GM12878 (cell line): ENCODE results near the gene THAP11. TPM values are rescaled to one million over a fixed set of nuclear protein-coding genes. Genes with fewer than 3 reads are reported as not detected.

Experiments used
- ATAC-seq: fragments of 200-7000 bp; cut with Tn5 transposase; 3 replicates; pipeline ENCODE4 v1.9.1; 2020; ENCODE audit warnings: mild to moderate bottlenecking, moderate library complexity
- BruUV-seq: library from RNA; stranded (reverse); fragments of 400-500 nt; replicated peaks from 2 replicates; lab custom pipeline; 2021; lab: Mats Ljungman, UMichigan
- CTCF ChIA-PET: fragments of 300-600 bp; sonication (Branson Sonifier 250); formaldehyde crosslinking; extraction: SDS; loops from one replicate; lab custom pipeline; 2021; ENCODE audit warnings: inconsistent platforms; lab: Yijun Ruan, JAX
- POLR2A ChIA-PET: fragments of 350-600 bp; formaldehyde crosslinking; extraction: SDS; loops from one replicate; lab custom pipeline; 2021; ENCODE audit warnings: inconsistent platforms; lab: Charles Lee
- RAD21 ChIA-PET: fragments of 300-600 bp; sonication (Branson Sonifier 250); formaldehyde crosslinking; loops from one replicate; lab custom pipeline; 2023; ENCODE audit warnings: antibody characterized with exemption; ENCODE audit not compliant: unreplicated experiment; lab: Charles Lee
- SMC1A ChIA-PET: fragments of 300-600 bp; sonication (Branson Sonifier 250); formaldehyde crosslinking; loops from one replicate; lab custom pipeline; 2023; ENCODE audit not compliant: unreplicated experiment, uncharacterized antibody; lab: Charles Lee
- DNase-seq: peaks from one replicate; pipeline ENCODE4 v3.0.0-alpha.2; 2011; ENCODE audit warnings: low read depth, low spot score
- FAIRE-seq: peaks from 3 replicates; lab custom pipeline; 2011; peaks lifted over from hg19 to GRCh38; lab: Jason Lieb, UNC
- H2AFZ ChIP-seq: 2 replicates; pipeline ENCODE4 v1.6.0; 2011; ENCODE audit warnings: low read depth, low read length, control low read depth; ENCODE audit not compliant: control insufficient read depth
- H3K27ac ChIP-seq: 2 replicates; pipeline ENCODE4 v1.5.1; 2011; ENCODE audit warnings: control low read depth; ENCODE audit not compliant: control insufficient read depth, insufficient read depth
- H3K27me3 ChIP-seq, 2 experiments: replicated peaks in 1 of 2; 2 replicates each; pipeline versions ENCODE4 v1.6.0 to v1.6.1; 2011; ENCODE audit warnings: low read length in 1 of 2; ENCODE audit not compliant: control insufficient read depth in 2 of 2, insufficient read depth in 2 of 2
- H3K36me3 ChIP-seq, 2 experiments: 2 replicates each; pipeline ENCODE4 v1.5.1; 2011; ENCODE audit warnings: low read length in 1 of 2; ENCODE audit not compliant: control insufficient read depth in 2 of 2, insufficient read depth in 2 of 2
- H3K4me1 ChIP-seq: 2 replicates; pipeline ENCODE4 v1.6.1; 2011; ENCODE audit warnings: mild to moderate bottlenecking, low read length, moderate library complexity, mixed read lengths; ENCODE audit not compliant: control insufficient read depth, insufficient read depth
- H3K4me2 ChIP-seq: 2 replicates; pipeline ENCODE4 v1.6.0; 2011; ENCODE audit warnings: control low read depth; ENCODE audit not compliant: control insufficient read depth, insufficient read depth
- H3K4me3 ChIP-seq: fragments of 200-600 bp; sonication (generic); 2 replicates; pipeline ENCODE4 v1.5.1; 2016
- H3K79me2 ChIP-seq: 2 replicates; pipeline ENCODE4 v1.6.0; 2011; ENCODE audit warnings: low read length; ENCODE audit not compliant: control insufficient read depth, insufficient read depth
- H3K9ac ChIP-seq: 2 replicates; pipeline ENCODE4 v1.8.0; 2011; ENCODE audit warnings: low read length, control low read depth, mixed read lengths; ENCODE audit not compliant: control insufficient read depth, insufficient read depth
- H3K9me3 ChIP-seq: replicated peaks from 3 replicates; pipeline ENCODE4 v1.5.1; 2011; ENCODE audit warnings: mild to moderate bottlenecking, low read length; ENCODE audit not compliant: control insufficient read depth, insufficient read depth
- H4K20me1 ChIP-seq: 2 replicates; pipeline ENCODE4 v1.6.0; 2011; ENCODE audit not compliant: control insufficient read depth, insufficient read depth
- BACH1 ChIP-seq: fragments of 450-650 bp; IDR thresholded peaks from 2 replicates; pipeline ENCODE4 v1.6.1; 2017; ENCODE audit warnings: mild to moderate bottlenecking, borderline replicate concordance
- ESRRA ChIP-seq: IDR thresholded peaks from 2 replicates; pipeline ENCODE4 v1.6.1; 2012; ENCODE audit warnings: mild to moderate bottlenecking, low read length, improper control_type of control experiment
- FOS ChIP-seq: IDR thresholded peaks from 3 replicates; pipeline ENCODE4 v1.6.1; 2011; ENCODE audit warnings: borderline replicate concordance; ENCODE audit not compliant: insufficient read length; ENCODE audit errors: extremely low read depth
- FOXK2 ChIP-seq: fragments of 450-650 bp; IDR thresholded peaks from 2 replicates; pipeline ENCODE4 v1.6.1; 2017; ENCODE audit warnings: mild to moderate bottlenecking, moderate library complexity
- HCFC1 ChIP-seq: fragments of 150-350 bp; IDR thresholded peaks from 2 replicates; pipeline ENCODE4 v1.6.1; 2014; ENCODE audit warnings: low read length
- NFXL1 ChIP-seq: fragments of 450-650 bp; IDR thresholded peaks from 2 replicates; pipeline ENCODE4 v1.6.1; 2017; ENCODE audit warnings: antibody characterized with exemption, mild to moderate bottlenecking, borderline replicate concordance
- NFYB ChIP-seq: IDR thresholded peaks from 2 replicates; pipeline ENCODE4 v1.6.1; 2011; ENCODE audit warnings: low read depth, mild to moderate bottlenecking, low read length, improper control_type of control experiment, moderate library complexity; ENCODE audit not compliant: insufficient read depth
- NR2F1 ChIP-seq: fragments of 450-650 bp; conservative IDR thresholded peaks from 2 replicates; pipeline ENCODE4 v1.6.1; 2017; ENCODE audit warnings: mild to moderate bottlenecking
- SMARCA5 ChIP-seq: fragments of 450-650 bp; IDR thresholded peaks from 2 replicates; pipeline ENCODE4 v1.6.1; 2017; ENCODE audit warnings: mild to moderate bottlenecking
- TBL1XR1 ChIP-seq: IDR thresholded peaks from 2 replicates; pipeline ENCODE4 v1.6.1; 2012; ENCODE audit warnings: low read depth, low read length, improper control_type of control experiment
- TCF3 ChIP-seq: IDR thresholded peaks from 2 replicates; pipeline ENCODE4 v1.6.1; 2012; ENCODE audit warnings: low read depth, mild to moderate bottlenecking, low read length, borderline replicate concordance; ENCODE audit not compliant: insufficient read depth
- ZNF217 ChIP-seq: fragments of 450-650 bp; IDR thresholded peaks from 2 replicates; pipeline ENCODE4 v1.6.1; 2017; ENCODE audit warnings: antibody characterized with exemption, mild to moderate bottlenecking
- ZNF274 ChIP-seq: IDR thresholded peaks from one replicate; pipeline ENCODE4 v1.8.0; 2011; ENCODE audit not compliant: insufficient read length, insufficient read depth
- WGBS: methylation state at CpG from one replicate; pipeline ENCODE4 v1.1.6; 2016; ENCODE audit warnings: low lambda C conversion rate; ENCODE audit not compliant: insufficient replicate concordance, insufficient coverage; ENCODE audit errors: missing lambda C conversion rate; 5-methylcytosine and 5-hydroxymethylcytosine counted together
- in situ Hi-C: fragments of 300-500 bp; cut with MboI; formaldehyde crosslinking; loops from 9 replicates; pipeline ENCODE4 v1.14.3; 2018; ENCODE audit warnings: mixed read lengths
- intact Hi-C: fragments of 100-400 bp; cut with micrococcal nuclease; formaldehyde crosslinking; loops from one replicate; pipeline ENCODE4 v1.14.2; 2022; ENCODE audit not compliant: unreplicated experiment
- polyA plus RNA-seq, 11 experiments: library from polyadenylated mRNA; depleted of rRNA in 4 of 11; unstranded in 6 of 11; stranded (reverse) in 5 of 11; fragments of >200 nt; fragmentation: Nextera tagmentation in 4 of 11; fragmentation: Illumina TruSeq in 1 of 11; extraction: Ambion mirVana in 4 of 11; extraction: Trizol in 1 of 11; gene quantifications; 1 replicate in 1 of 11; 2 replicates in 10 of 11; pipeline versions ENCODE4 v1.2.1 to v1.2.3, GENCODE V29; 2011 to 2016; ENCODE audit warnings: inconsistent platforms in 2 of 11, missing spikeins in 2 of 11, low read depth in 1 of 11
- total RNA-seq, 4 experiments: library from RNA; depleted of rRNA in 3 of 4; stranded (reverse); fragments of >200 nt in 3 of 4; fragmentation: Illumina TruSeq in 1 of 4; extraction: Trizol in 1 of 4; gene quantifications; 2 replicates each; pipeline versions ENCODE4 v1.2.1 to v1.2.3, GENCODE V29; 2013 to 2021
- TF ChIP-seq, protein P1 (sequence below): IDR thresholded peaks from 2 replicates; pipeline ENCODE4 v1.6.1; 2012; ENCODE audit warnings: mild to moderate bottlenecking, low read depth, low read length
- TF ChIP-seq, protein P2 (sequence below): IDR thresholded peaks from 2 replicates; pipeline ENCODE4 v1.6.1; 2011; ENCODE audit warnings: borderline replicate concordance, low read depth, mild to moderate bottlenecking, moderate library complexity, mixed read lengths, low read length; ENCODE audit not compliant: insufficient read depth; ENCODE audit errors: extremely low read length
- TF ChIP-seq, protein P3 (sequence below): fragments of 450-650 bp; formaldehyde crosslinking; IDR thresholded peaks from 2 replicates; pipeline ENCODE4 v1.4.0; 2020; ENCODE audit warnings: mild to moderate bottlenecking, moderate library complexity

THAP11 gene
- total and polyA plus RNA-seq, 10 of the 15 experiments (the other 5 are each of a cell fraction or from before 2014, with no cell fraction given) = 2.5 to 36.7 (median 21.4) TPM

DNA sequence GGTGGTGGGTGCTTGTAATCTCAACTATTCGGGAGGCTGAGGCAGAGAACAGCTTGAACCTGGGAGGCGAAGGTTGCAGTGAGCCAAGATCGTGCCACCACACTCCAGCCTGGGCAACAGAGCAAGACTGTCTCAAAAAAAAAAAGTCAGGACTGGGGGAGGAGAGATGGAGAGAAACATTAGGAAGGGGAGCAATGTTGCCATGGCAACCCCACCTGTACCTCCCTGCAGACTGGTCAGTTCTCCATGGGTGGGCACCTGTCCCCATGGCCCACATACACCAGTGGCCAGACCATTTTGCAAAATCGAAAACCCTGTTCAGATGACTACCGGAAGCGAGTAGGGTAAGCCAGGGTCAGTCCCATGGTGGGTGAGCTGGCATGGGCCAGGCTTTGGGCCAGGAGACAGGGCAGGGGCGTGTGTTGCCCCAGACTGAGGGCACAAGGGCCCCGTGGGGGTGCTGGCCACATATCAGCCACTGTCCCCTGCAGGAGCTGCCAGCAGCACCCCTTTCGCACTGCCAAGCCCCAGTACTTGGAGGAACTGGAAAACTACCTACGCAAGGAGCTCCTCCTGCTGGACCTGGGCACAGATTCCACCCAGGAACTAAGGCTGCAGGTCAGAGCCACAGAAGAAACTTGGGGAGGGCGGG is 21.4 kb upstream of the THAP11 start (continued):
- TF ChIP-seq ESRRA (no peak), HCFC1 (no peak), NR2F1 (no peak), ZNF274 (no peak), FOXK2 (no peak), ZNF217 (no peak), FOS (no peak), SMARCA5 (no peak), BACH1 (no peak)
- TF ChIP-seq, protein P1, sequence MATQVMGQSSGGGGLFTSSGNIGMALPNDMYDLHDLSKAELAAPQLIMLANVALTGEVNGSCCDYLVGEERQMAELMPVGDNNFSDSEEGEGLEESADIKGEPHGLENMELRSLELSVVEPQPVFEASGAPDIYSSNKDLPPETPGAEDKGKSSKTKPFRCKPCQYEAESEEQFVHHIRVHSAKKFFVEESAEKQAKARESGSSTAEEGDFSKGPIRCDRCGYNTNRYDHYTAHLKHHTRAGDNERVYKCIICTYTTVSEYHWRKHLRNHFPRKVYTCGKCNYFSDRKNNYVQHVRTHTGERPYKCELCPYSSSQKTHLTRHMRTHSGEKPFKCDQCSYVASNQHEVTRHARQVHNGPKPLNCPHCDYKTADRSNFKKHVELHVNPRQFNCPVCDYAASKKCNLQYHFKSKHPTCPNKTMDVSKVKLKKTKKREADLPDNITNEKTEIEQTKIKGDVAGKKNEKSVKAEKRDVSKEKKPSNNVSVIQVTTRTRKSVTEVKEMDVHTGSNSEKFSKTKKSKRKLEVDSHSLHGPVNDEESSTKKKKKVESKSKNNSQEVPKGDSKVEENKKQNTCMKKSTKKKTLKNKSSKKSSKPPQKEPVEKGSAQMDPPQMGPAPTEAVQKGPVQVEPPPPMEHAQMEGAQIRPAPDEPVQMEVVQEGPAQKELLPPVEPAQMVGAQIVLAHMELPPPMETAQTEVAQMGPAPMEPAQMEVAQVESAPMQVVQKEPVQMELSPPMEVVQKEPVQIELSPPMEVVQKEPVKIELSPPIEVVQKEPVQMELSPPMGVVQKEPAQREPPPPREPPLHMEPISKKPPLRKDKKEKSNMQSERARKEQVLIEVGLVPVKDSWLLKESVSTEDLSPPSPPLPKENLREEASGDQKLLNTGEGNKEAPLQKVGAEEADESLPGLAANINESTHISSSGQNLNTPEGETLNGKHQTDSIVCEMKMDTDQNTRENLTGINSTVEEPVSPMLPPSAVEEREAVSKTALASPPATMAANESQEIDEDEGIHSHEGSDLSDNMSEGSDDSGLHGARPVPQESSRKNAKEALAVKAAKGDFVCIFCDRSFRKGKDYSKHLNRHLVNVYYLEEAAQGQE = no peak

DNA sequence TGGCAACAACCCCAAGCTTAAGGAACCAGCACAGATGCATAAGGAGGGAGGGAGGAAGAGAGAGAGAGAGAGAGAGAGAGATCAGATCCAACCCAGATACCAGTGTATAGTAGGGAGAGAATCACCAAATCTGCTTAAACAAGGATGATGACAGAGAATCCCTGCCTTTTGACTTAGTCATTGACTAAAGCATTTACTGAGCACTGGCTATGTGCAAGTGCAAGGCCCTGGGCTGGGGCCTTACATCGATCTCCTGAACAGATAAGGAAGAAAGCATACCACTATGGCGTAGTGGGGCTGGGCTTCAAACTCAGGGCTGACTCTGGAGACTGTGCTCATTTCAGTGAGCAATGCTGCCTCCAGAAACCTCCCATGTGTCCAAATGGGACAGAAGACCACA is 19.6 kb upstream of the THAP11 start:
- DNase-seq (no peak), FAIRE-seq (no peak), ATAC-seq (no peak)
- ChIA-PET RAD21 (no interaction called here), POLR2A (no interaction called here), SMC1A (no interaction called here), CTCF (no interaction called here)
- in situ Hi-C loops (no loop called here), intact Hi-C loops (no loop called here)
- no peaks in the 10 kb centered on the region; the same call in 1 of the 2 replicates for H4K20me1 ChIP-seq
- no peaks in the 10 kb centered on the region for H3K79me2 ChIP-seq
- no peak overlapping the region for H3K9ac ChIP-seq
- 84% methylated on average over 2 of the region's 2 CpGs for WGBS
- no TSS peak for BruUV-seq
- H2AFZ ChIP-seq = no peak overlapping the region
- H3K4me1 ChIP-seq = no peaks in the 10 kb centered on the region
- H3K4me3 ChIP-seq = no peak overlapping the region
- peaks cover 0 to under 1% of the 10 kb centered on the region in 2 experiments; a peak in 2 of 4 replicates for H3K36me3 ChIP-seq
- H3K27me3 ChIP-seq = no peaks in the 10 kb centered on the region
- H3K4me2 ChIP-seq = no peak overlapping the region
- H3K27ac ChIP-seq = no peak overlapping the region
- H3K9me3 ChIP-seq = no peaks in the 10 kb centered on the region
- TF ChIP-seq TCF3 (no peak), NFXL1 (no peak), TBL1XR1 (no peak), NFYB (no peak), ZNF217 (no peak)
- TF ChIP-seq, protein P2, sequence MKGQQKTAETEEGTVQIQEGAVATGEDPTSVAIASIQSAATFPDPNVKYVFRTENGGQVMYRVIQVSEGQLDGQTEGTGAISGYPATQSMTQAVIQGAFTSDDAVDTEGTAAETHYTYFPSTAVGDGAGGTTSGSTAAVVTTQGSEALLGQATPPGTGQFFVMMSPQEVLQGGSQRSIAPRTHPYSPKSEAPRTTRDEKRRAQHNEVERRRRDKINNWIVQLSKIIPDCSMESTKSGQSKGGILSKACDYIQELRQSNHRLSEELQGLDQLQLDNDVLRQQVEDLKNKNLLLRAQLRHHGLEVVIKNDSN = no peak
- TF ChIP-seq, protein P3, sequence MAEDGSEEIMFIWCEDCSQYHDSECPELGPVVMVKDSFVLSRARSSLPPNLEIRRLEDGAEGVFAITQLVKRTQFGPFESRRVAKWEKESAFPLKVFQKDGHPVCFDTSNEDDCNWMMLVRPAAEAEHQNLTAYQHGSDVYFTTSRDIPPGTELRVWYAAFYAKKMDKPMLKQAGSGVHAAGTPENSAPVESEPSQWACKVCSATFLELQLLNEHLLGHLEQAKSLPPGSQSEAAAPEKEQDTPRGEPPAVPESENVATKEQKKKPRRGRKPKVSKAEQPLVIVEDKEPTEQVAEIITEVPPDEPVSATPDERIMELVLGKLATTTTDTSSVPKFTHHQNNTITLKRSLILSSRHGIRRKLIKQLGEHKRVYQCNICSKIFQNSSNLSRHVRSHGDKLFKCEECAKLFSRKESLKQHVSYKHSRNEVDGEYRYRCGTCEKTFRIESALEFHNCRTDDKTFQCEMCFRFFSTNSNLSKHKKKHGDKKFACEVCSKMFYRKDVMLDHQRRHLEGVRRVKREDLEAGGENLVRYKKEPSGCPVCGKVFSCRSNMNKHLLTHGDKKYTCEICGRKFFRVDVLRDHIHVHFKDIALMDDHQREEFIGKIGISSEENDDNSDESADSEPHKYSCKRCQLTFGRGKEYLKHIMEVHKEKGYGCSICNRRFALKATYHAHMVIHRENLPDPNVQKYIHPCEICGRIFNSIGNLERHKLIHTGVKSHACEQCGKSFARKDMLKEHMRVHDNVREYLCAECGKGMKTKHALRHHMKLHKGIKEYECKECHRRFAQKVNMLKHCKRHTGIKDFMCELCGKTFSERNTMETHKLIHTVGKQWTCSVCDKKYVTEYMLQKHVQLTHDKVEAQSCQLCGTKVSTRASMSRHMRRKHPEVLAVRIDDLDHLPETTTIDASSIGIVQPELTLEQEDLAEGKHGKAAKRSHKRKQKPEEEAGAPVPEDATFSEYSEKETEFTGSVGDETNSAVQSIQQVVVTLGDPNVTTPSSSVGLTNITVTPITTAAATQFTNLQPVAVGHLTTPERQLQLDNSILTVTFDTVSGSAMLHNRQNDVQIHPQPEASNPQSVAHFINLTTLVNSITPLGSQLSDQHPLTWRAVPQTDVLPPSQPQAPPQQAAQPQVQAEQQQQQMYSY (CRISPR knock-in tag) = no peak
